ENCODE data around the gene GTF2H4.
A peak's percentile ranks its signal among the peaks of the same experiment; 100 is the strongest.

The GTF2H4 gene

GRCh38 chr6:30955367-30956042, 47.5 kb downstream of the GTF2H4 start:
- peak; percentile 13 for DNase-seq (ENCODE audit: low read depth)

- no peak for DNase-seq (ENCODE audit: low read depth)
Observed at GRCh38 chr6:30957716-30958115, 49.7 kb downstream of the GTF2H4 start.

GRCh38 chr6:30960907-30961673, 53.1 kb downstream of the GTF2H4 start:
- DNase-seq (ENCODE audit: low read depth) = peak; percentile 57

- no peak for DNase-seq (ENCODE audit: low read depth)
Observed at GRCh38 chr6:30962716-30963115, 54.7 kb downstream of the GTF2H4 start.

GRCh38 chr6:30963641-30964040, 55.6 kb downstream of the GTF2H4 start:
- peak; percentile 19 for DNase-seq (ENCODE audit: low read depth)

Measured in amniotic epithelial cell (primary cell).